ENCODE measurements around the gene ATP11A. TPM values are rescaled to one million over a fixed set of nuclear protein-coding genes. Genes with fewer than 3 reads are reported as not detected.

ATP11A gene
- total RNA-seq, 4 donors from 2014 or later, result 18.6 to 30.3 (median 26.8) TPM

- TF ChIP-seq, protein P1, sequence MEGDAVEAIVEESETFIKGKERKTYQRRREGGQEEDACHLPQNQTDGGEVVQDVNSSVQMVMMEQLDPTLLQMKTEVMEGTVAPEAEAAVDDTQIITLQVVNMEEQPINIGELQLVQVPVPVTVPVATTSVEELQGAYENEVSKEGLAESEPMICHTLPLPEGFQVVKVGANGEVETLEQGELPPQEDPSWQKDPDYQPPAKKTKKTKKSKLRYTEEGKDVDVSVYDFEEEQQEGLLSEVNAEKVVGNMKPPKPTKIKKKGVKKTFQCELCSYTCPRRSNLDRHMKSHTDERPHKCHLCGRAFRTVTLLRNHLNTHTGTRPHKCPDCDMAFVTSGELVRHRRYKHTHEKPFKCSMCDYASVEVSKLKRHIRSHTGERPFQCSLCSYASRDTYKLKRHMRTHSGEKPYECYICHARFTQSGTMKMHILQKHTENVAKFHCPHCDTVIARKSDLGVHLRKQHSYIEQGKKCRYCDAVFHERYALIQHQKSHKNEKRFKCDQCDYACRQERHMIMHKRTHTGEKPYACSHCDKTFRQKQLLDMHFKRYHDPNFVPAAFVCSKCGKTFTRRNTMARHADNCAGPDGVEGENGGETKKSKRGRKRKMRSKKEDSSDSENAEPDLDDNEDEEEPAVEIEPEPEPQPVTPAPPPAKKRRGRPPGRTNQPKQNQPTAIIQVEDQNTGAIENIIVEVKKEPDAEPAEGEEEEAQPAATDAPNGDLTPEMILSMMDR (IDR thresholded peaks at IDR 0.05; ENCODE audit: low read depth), result no peak
These were observed 122.6 kb downstream of the ATP11A start for GRCh38 chr13:112812306-112813055.

- TF ChIP-seq, protein P1 (IDR thresholded peaks at IDR 0.05; ENCODE audit: low read depth), result no peak
These were observed 123.7 kb downstream of the ATP11A start for GRCh38 chr13:112813552-112813951.

- TF ChIP-seq, protein P1 (IDR thresholded peaks at IDR 0.05; ENCODE audit: low read depth), result no peak
These were observed 125.2 kb downstream of the ATP11A start for GRCh38 chr13:112814905-112815585.

- TF ChIP-seq, protein P1 (IDR thresholded peaks at IDR 0.05; ENCODE audit: low read depth), result no peak
These were observed 126.0 kb downstream of the ATP11A start for GRCh38 chr13:112815871-112816270.

DNA sequence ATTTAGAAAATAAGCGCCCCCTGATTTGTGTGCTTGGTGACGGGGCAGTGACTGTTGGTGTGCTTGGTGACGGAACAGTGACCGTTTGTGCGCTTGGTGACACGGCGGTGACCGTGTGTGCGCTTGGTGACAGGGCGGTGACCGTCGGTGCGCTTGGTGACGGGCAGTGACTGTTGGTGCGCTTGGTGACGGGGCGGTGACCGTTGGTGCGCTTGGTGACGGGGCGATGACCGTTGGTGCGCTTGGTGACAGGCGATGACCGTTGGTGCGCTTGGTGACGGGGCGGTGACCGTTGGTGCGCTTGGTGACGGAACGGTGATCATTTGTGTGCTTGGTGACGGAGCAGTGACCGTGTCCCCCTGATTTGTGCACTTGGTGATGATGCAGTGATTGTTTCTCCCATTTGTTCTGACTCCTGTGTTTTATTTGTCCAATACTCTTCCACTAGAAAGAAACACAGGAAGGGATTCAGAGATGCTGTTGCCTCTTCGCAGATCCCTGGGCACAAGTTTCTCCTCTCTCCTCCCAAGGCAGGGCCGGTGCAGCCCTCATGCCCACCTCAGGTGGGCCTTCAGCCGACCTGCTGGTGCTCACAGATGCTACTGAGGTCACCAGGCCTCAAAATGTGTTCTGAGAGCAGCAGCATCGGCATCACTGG, 128.3 kb downstream of the ATP11A start:
- TF ChIP-seq, protein P1 (IDR thresholded peaks at IDR 0.05; ENCODE audit: low read depth), result no peak

DNA sequence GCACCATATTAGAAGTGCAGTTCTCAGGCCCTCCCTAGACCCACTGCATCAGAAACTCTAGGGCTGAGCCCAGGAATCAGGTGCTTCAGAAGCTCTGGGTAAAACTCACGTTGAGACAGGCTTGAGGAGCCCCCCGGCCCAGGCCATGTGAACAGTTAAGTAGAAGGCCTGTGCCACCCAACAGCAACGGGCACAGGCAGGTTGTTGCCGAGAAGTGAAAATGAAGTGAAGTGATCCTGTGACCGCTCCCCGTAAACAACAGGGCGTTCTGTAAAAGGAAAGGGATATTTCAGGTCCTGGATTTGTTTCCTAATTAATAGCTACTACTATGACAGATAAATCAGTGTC, 128.8 kb downstream of the ATP11A start:
- TF ChIP-seq, protein P1 (IDR thresholded peaks at IDR 0.05; ENCODE audit: low read depth), result no peak

GRCh38 chr13:112819111-112819510, 129.3 kb downstream of the ATP11A start:
- TF ChIP-seq, protein P1 (IDR thresholded peaks at IDR 0.05; ENCODE audit: low read depth), result no peak
